ENCODE results near the gene RUNX2.
A peak's percentile ranks its signal among the peaks of the same experiment; 100 is the strongest.

Gene RUNX2

DNA sequence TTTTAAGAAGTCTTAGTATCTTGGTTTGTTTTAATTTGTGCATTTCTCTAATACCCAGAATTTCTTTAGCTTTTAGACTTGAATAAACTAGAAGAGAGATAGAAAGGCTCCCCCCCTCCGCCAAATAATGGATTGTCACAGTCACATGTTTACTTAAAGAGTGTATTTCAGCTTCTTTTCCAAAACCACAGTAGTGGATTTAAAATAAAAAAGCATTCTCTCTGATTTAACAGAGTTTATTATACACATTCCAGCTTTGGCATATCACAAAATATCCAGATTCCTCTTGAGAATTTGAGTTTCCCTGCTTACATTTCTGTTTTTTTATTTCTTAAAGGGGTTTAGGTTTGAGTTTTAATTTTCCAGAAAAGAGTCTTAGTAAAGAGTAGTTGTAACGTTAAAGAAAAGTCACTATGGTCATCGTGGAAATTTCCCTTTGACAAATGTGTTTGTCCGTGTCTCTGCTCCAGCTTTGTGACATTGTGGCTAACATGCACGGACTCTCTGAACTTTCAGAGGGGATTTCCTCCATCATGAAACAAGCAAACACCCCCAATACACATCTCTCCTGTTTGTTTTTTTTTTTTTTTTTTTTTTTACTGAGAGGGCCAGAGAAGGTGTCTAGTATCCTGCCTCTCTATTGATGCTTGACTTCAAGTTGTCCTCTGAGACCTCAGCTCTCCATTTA, 163.1 kb downstream of the RUNX2 start:
- DNase-seq = no peak

DNA sequence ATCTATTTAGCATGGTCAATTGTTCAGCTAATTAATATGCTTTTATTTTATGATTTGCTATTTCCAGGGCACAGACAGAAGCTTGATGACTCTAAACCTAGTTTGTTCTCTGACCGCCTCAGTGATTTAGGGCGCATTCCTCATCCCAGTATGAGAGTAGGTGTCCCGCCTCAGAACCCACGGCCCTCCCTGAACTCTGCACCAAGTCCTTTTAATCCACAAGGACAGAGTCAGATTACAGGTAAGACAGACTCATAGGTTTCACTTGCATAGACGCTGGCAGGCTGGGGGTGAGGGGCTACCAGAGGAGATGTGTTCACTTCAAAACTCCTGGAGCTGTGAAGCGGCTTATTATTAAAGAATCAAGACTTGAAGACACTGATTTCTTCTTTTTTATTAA, 163.7 kb downstream of the RUNX2 start:
- no peak for DNase-seq

DNA sequence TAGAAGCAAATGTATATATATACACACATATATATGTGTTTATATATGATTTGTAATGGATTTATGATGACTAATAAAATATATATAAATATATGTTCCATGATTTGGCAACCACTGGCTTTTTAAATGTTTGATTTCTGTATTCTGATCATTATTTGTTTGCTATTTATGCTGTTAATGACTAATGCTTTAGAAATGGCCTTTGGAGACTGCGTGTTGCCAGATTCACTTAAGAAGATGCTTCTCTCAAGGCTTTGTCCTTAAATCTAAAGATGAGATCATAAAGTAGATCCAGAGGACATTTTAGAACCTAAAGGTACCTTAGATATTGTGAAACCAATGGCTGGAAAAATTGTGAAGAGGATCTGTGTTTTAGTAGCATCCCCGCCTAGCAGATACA, 165.6 kb downstream of the RUNX2 start:
- DNase-seq = no peak

DNA sequence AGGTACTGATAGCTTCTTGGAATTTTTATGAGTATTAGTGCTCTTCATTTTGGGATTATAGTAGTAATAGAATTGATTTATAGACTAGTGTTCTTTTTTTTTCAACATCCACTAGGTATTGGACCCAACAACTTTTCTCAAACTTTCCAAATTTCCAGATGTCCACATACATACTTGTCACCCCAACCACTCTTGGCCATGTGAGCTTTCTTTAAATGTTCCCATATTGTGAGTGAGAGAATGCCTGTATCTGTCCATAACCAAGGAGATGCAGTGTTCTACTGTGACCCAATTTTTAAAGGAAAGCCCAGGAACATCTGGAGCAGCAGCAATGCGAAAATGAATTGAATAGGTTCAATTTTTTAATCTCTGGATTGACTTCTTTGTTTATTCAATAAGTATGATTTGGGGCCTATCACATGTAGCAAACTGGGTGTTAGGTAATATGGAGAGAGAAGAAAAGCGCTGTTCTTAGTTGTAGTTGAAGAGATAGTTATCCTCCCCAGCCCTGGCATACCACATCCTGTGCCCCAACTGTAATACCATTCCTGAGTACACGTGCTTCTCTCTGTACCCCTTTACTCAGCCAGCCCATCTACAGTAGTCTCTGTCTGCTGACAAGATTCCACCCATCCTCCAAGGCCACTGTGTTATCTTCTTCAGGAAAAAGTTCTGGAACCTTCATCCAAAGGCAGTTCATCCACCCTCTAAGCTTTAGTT, 166.4 kb downstream of the RUNX2 start:
- DNase-seq = no peak

DNA sequence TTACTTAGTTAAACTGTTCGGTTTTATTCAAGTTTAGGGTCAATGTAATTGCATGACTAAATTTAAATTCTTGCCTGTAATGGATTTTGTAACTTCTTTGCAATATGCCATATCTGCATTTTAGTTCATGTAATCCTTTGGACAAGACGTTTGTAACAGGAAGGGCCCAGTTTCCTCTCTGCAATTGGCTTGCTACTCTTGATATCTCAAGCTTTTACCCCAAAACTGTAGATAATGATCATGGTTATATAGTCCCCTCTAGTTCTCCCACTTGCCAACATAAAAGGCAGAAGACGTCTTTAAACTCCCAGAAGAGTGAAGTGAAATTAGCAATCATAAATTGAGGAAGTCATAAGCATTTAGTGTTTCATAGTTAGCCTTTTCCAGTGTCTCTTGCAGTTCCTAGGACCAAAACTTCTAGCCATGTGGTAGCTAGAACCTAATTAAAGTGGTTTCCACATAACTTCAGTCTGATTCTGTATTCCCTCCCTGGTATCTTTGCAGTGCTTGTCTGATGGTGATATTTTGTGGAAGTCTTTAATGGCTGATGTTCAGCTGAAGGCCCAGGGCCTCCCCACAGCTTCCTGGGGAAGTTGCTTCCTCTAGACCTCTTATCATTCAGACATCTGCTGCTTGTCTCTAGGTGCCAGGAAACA, 167.4 kb downstream of the RUNX2 start:
- DNase-seq = no peak

DNA sequence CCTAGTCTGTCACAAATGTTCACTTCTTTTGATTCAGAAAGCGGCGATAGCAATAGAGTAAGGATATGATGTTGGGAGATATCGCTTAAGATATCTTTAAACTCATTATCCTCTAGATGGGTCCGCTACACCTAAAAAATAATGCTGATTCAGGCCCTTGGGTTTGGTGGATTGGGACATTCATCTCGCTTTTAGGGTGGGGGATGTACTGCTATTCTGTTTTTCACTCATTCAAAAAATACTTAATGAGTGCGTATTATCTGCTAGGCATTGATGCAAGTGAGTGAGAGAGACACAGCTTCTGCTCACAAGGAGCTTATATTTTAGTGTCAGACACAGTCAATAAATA, 167.9 kb downstream of the RUNX2 start:
- no peak for DNase-seq

DNA sequence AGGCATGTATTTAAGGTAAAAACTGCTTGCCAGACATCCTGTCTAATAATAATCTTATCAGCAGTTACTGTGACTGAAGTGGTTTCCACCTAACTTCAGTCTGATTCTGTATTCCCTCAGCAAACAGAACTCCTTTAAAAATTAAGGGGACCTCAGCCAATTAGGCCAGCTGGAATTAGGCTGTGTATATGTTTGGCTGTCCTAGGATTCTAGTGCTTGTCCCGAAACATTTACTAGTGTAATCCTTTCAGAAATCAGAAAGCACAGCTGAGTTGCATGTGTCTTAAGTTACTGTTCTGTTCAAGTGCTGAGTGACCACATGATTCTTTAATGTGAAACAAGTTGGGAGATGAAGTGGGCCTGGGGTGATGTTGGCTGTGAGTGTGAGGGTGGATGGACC, 170.5 kb downstream of the RUNX2 start:
- DNase-seq = no peak

DNA sequence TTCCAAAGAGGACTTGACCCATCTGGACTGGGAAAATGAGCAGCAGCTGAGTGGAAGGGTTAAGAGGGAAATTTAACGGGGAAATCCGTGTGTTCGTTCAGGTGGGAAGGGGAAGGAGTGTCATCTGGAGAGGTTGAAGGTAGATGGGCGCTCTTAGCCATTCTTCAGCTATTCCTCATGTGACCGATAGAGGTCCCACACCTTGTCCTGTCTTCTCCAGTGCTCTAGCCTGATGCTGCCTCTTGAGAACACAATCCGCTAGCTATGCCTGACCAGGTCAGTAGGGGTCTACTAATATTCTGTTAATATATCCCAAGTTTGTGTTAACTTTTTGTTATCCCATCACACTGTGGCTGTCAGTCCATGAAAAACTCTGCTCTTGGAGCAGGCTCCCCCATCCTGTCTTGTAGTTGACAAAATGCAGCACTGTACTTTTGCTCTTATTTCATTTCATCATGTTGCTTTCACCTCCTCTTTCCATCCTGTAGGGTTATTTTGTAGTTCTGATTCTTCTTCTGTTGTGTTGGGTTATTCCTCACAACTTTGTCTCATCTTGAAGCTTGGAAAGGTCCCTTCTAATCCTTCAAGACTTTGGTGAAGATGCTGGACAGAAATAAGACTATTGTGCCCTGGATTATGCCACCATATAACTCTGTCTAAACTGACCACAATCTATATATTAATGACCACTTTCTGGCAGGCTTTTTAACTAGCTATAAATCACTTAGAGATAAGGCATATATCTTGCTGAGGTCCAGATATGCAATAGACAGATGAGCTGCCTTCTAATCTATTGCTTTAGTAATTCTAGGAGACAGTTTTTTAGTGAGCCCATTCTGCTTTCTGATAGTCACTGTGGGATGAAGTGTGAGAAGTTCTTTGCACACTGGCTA, 173.0 kb downstream of the RUNX2 start:
- DNase-seq = no peak

DNA sequence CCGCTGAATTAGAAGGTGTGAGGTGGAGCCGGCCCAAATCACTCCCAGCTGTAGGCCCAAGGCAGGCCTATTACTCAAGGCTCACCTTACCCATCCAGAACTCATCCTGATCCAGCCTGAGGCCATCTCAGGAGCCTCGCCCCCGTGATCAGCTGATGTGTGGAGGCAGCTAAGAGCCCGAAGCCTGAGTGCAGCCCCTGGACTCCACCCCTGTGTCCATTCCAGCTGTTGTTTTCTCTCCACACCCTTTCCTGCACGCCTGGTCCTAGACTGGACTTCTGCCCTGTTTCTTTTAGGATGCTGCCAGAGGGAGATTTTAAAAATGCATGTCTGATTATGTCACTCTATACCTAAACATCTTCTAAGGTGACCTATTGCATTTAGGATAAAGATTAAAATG, 174.3 kb downstream of the RUNX2 start:
- DNase-seq = no peak

DNA sequence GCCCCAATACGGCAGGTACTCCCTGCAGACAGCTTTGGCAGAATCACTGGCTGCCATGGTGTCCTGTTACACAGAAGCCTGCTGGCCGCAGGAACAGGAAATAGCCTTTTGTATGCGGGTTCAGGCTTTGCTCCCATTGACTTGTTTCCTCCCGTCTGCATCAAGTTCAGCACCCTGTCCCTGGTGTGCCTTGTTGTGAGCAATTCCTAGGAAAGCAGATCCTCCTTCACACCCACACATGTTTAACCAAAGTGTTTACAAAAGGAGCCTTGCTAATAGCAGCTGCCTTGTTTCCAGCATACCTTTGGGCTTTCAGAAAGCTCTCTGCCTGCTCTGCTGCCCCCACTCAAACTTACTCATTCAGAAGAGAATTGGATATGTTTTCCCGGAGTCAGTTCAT, 176.8 kb downstream of the RUNX2 start:
- DNase-seq = peak; percentile 88

DNA sequence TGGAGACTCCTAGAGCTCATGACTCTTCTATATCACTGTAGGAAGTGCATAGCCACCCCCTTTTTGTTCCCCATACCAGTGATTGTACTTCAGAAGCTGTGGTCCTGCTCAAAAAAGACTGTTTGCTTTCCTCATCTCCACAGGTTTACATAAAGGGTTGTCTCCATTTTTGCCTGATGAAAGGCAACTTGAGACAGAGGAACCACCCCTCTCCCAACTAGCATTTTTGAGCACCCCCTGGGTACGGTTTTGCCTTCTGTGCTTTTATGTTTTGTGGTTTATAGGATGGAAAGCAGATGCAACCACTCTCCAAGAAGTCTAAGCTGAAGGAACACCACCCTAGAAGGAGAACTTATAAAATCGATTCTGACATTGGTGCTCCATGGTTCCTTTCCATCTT, 177.3 kb downstream of the RUNX2 start:
- DNase-seq = peak; percentile 17

DNA sequence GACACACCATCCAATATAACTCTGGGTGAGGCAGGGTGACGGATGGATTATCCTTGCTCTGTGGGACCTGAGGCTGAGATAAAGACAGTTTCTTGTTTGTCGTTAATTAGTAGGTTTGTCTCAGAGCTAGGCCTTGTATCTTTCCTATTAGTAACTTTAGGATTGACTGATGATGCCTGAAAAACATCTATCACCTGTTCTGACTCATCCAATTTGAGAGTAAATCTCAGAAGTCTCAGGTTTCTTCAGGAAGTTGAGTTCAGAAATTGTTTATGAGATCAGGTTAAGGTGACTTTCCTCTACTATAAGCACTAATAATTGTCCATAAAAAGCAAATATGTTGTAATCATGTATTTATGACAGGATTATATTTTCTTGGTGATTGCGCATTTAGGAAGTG, 179.1 kb downstream of the RUNX2 start:
- DNase-seq = no peak

DNA sequence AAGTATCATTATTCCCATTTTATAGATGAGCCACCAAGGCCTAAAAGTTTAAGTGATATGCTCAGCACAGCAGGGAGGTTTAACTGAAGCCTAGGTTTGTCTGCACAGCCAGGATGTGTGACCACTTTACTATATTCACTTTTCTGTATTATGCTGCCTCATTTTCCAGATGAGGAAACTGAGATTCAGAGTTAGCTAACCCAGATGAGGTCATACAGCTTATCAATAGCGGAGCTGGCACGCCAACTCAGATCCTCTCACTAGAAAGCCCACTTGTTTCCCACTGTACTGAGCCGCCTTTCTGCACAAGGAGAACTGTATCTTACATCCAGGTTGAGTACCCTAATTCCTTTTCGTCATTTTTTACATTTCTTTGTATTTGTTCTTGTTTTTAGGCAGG, 181.3 kb downstream of the RUNX2 start:
- DNase-seq = no peak

DNA sequence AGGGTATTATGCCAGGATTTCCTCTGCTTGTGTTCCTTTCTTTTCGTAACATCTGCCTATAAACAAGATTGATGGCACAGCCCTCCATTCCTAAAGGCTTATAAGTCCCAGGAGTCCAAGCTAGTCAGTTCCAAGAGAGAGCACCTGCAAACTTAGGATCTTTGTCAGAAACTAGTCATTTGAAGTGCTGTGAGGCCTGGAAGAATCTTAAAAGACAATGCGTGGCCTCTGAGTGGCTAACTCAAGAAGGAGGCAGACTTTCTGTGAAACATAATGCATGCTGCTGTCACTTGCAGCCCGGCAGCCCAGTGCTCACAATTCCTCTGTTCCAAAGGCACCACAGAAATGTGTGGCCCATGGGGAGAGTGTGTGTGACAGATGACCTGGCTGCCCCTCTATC, 184.6 kb downstream of the RUNX2 start:
- DNase-seq = no peak

DNA sequence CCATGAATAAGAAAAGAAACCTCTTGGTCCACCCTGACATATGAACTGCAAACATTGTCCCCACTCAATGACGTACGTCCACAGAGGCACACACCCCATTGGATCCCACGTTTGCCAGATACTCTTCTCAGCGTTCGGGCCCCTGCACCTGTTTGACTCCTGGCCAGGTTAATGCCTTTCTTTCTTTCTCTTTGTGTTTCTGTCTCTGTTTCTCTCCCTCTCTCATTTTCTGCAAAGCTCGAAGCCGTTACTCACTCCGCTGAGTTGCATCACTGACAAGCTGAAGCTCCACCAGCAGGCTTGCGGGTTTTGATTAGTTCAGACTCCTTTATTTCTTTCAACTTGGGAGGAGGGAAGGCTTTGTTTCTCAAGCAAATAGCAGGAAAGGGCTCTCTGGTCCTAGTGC, 185.1 kb downstream of the RUNX2 start:
- peak; percentile 21 for DNase-seq

DNA sequence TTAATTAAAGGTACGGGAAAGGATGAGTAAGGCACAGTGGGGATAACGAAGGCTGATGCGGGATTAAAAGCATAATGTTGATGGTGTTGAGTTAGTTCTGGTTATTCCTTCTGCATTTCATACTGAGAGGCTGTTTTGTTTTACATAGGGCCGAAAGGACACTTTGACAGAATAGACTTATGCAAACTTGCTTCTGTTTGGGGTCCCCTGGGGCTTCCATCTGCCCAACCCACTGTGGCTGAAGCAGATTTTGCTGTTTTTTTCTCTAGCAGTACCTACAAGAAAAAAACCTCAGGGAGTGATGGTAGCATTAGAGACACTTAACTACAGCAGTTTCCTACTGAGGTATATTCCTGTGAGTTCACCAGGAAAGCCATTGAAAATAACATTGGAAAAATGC, 185.7 kb downstream of the RUNX2 start:
- DNase-seq = no peak

DNA sequence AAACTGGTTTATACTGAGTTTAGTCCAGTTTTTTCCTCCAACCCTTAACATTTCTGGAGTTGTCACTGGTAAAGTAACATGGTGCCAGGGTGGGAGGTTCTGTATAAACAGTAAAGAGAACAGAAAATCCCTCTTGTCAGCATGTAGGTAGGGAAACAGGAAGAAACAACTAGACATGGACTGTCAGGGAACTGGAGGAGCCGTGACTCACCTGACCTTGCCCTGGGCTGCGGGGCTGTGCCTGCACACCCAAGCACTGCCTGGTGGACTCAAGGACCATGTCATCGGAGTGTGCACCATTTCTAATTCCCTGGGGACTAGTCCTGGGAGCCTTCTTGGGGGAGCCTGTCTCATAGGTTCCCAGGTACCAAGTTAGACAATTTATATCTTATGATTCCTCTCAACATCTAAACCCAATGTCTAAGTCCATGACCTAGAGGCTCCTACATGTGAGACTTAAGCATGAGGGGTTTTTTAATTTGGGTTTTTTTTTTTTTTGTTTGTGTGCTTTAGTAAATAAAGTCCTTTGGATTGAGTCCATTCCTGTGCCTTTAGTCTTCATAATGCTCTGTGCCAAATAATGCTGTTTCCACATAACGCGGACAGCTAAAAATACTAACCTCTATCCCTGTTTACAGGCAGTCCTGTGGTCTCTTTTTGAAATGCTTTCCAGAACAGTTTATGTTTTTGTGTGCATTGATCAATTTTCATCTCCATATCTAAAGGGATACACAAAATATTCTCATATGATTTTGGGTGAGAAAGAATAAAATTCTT, 186.5 kb downstream of the RUNX2 start:
- no peak for DNase-seq

DNA sequence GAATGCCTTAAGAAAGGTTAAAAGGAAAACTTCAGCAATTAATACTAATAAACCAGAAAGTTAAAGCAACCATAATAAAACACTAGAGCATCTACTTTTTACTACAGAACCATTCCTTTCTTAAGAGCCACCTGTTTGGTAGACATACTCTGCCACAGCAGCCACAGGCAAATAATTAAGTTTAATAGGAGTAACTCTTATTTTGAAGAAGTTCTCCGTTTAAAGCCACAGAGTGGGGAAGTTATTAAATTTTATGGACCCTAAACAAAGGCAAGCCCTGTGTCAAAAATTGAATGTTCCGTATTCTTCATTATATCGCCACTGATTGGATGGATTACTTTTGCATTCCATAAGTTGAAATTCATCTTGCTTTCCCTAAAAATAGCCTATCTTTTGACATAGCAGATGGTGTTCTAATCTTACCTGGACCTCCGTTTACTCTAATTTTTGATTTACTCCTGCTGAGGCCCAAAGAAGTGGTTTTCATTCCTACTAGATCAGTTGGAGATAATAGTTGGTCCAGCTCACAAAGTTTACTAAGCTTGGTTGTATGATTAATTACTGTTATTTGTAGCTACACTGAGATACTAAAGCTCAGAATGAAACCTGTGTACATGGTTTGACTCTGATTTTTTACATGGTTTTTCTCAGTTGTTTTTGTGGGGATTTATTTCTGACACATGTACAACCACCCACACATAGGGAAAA, 190.0 kb downstream of the RUNX2 start:
- no peak for DNase-seq

DNA sequence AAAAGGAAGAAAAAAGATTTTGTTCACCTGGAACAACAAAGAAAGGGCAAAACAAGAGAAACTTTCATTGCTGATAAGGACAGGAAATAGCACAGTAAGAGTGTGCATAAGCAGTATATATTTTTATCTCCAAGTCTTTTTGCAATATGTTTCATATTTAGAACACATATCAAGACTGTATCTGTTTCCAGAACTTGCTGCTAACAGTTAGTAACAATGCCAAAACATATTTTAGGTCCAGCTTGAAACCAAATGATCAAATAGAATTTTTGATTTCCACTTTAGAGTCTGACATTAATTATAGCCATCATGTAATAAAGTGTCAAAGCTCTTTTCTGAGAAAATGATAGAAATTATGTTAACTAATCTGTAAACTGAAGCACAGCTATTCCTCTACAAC, 193.1 kb downstream of the RUNX2 start:
- DNase-seq = no peak

DNA sequence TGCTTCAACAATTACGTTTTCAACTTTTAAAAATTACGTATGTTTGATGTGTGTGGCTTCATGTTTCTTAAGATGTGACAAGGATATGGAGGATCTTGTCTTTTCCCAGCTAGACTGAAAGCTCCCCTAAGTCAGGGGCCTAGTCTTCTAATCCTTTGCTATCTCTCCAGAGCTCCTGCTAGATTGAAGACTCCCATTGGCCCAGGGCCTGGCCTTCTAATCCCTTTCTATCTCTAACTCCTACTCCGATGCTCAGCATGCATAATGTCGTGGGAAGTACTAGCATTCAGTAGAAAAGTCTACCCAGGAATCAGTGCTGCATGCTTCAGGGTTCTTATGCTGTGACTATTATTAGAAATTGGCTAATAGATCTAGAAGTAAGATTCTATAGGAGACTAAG, 194.4 kb downstream of the RUNX2 start:
- no peak for DNase-seq

DNA sequence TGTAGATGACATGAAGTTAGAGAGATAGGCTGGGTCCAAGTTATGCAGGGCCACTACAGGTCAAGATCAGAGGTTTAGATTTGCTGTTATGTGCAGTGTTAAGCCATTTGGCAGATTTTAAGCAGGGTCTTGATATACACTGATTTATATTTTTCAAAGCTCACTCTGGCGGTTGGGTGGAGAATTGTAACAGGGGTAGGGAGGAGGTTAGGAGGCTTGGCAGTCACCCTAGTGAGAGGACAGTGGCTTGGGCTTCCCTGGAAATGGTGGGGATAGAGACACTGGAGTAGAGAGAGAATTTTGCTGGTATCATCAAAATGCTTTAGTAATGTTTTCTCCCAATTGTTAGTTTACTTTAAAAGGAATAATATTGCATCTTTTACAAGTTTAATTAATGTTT, 199.1 kb downstream of the RUNX2 start:
- no peak for DNase-seq

DNA sequence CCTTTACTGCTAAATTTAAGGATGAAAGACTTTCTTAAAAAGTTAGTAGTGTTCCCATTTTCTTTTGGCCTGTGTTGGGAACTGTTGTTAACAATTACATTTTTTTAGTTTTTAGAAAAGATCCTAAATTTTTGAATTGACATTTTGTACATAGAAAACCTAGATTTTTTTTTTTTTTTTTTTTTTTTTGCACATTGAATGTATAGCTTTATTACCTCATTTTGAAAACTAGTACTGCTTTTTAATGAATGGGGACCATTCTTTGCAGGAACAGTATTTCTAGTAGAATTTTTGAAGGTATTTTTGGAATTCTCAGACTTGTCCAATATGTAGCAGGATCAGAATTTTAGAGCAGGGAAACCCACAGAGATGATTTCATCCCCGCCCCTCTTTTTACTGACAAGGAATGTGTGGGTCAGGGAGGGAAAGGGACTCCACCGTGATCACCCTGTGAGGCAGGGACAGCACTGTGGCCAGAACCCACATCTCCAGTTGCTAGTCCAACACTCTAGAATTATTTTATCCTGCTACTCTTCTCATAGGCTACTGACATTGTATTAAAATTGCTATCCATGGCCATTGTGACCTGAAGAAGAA, 204.0 kb downstream of the RUNX2 start:
- DNase-seq = no peak
